ENCODE results near the gene LMAN2.

GRCh38 chr5:177297922-177298321 is 53.5 kb downstream of the LMAN2 start:
- TF ChIP-seq CTCF (IDR thresholded peaks at IDR 0.05) (no peak), POLR2A (IDR thresholded peaks at IDR 0.05) (no peak), EP300 (IDR thresholded peaks at IDR 0.05) (no peak), POLR2AphosphoS5 (IDR thresholded peaks at IDR 0.05) (no peak)
